Activated CD4-positive, alpha-beta T cell treated with anti-CD3 and anti-CD28 coated beads for 24 hours (primary cell): Measurements from ENCODE around the gene EEPD1.

ENCODE experiments used
- DNase-seq, 2 donors: peaks; one replicate each; pipeline ENCODE4 v3.0.0-alpha.2; 2020; ENCODE audit warnings: low read depth in 2 of 2

EEPD1 gene

GRCh38 chr7:36279200-36279925, 126.3 kb downstream of the EEPD1 start:
- no peak for DNase-seq

- DNase-seq, result no peak
Observed at GRCh38 chr7:36279926-36280315, 126.9 kb downstream of the EEPD1 start.

- DNase-seq, result no peak
Observed at GRCh38 chr7:36280840-36281812, 128.1 kb downstream of the EEPD1 start.

- no peak for DNase-seq
Observed at GRCh38 chr7:36281945-36282717, 129.1 kb downstream of the EEPD1 start.

GRCh38 chr7:36283181-36283580, 130.1 kb downstream of the EEPD1 start:
- DNase-seq, result no peak

- no peak for DNase-seq
Observed at GRCh38 chr7:36283711-36284130, 130.7 kb downstream of the EEPD1 start.

- no peak for DNase-seq
Observed at GRCh38 chr7:36284456-36285090, 131.5 kb downstream of the EEPD1 start.

- DNase-seq, result no peak
Observed at GRCh38 chr7:36285276-36285675, 132.2 kb downstream of the EEPD1 start.

GRCh38 chr7:36286226-36286625, 133.2 kb downstream of the EEPD1 start:
- no peak for DNase-seq

- no peak for DNase-seq
Observed at GRCh38 chr7:36286688-36287087, 133.6 kb downstream of the EEPD1 start.

- no peak for DNase-seq
Observed at GRCh38 chr7:36287371-36288241, 134.6 kb downstream of the EEPD1 start.

- DNase-seq, result no peak
Observed at GRCh38 chr7:36288501-36288900, 135.4 kb downstream of the EEPD1 start.

- DNase-seq, result no peak
Observed at GRCh38 chr7:36289833-36290661, 137.0 kb downstream of the EEPD1 start.

- peak; percentile 68 to 74 for DNase-seq
Observed at GRCh38 chr7:36291387-36292316, 138.6 kb downstream of the EEPD1 start.

- DNase-seq, result no peak
Observed at GRCh38 chr7:36295090-36295489, 142.0 kb downstream of the EEPD1 start.

GRCh38 chr7:36296284-36296683, 143.2 kb downstream of the EEPD1 start:
- no peak for DNase-seq

GRCh38 chr7:36297364-36298009, 144.4 kb downstream of the EEPD1 start:
- no peak for DNase-seq

- DNase-seq, result no peak
Observed at GRCh38 chr7:36298106-36298505, 145.1 kb downstream of the EEPD1 start.
